K562 (cell line): ENCODE results near the gene PTPN14. TPM values are rescaled to one million over a fixed set of nuclear protein-coding genes. Genes with fewer than 3 reads are reported as not detected.

Experiments used
- ATAC-seq: fragments of 200-7000 bp; cut with Tn5 transposase; 3 replicates; pipeline ENCODE4 v1.9.1; 2020; ENCODE audit warnings: moderate library complexity
- BruUV-seq: library from RNA; stranded (reverse); fragments of 400-500 nt; replicated peaks from 2 replicates; lab custom pipeline; 2021; lab: Mats Ljungman, UMichigan
- CTCF ChIA-PET: fragments of 300-600 bp; formaldehyde crosslinking; extraction: SDS; loops from one replicate; lab custom pipeline; 2021; ENCODE audit warnings: low intra/inter-chr PET ratio; lab: Yijun Ruan, JAX
- POLR2A ChIA-PET: fragments of 300-600, 350-650 bp; sonication (Branson Sonifier 250); formaldehyde crosslinking; extraction: SDS; loops from one replicate; lab custom pipeline; 2021; ENCODE audit warnings: antibody characterized with exemption, inconsistent platforms; lab: Yijun Ruan, JAX
- DNase-seq, 4 experiments: peaks; one replicate each; pipeline versions ENCODE4 v3.0.0 to v3.0.0-alpha.2; 2011 to 2018; ENCODE audit warnings: low spot score in 3 of 4, mixed read lengths in 3 of 4; ENCODE audit errors: extremely low read depth in 1 of 4
- FAIRE-seq: peaks from 2 replicates; lab custom pipeline; 2011; peaks lifted over from hg19 to GRCh38; lab: Jason Lieb, UNC
- H2AFZ ChIP-seq: 2 replicates; pipeline ENCODE4 v1.6.0; 2011; ENCODE audit warnings: low read depth, low read length, control low read depth, inconsistent platforms
- H3K27ac ChIP-seq: fragments of 200-600 bp; 3 replicates; pipeline ENCODE4 v1.8.0; 2011; ENCODE audit warnings: low read depth, mild to moderate bottlenecking, control low read depth, inconsistent platforms, low read length, moderate library complexity, mixed read lengths; ENCODE audit errors: extremely low read depth
- H3K27me3 ChIP-seq, 2 experiments: fragments of 300-600 bp in 1 of 2; 2 replicates in 1 of 2; 3 replicates in 1 of 2; pipeline versions ENCODE4 v1.6.0 to v1.8.0; 2011; ENCODE audit warnings: inconsistent platforms in 2 of 2, low read length in 2 of 2, mild to moderate bottlenecking in 1 of 2, mixed read lengths in 1 of 2, moderate library complexity in 1 of 2; ENCODE audit not compliant: control insufficient read depth in 2 of 2, insufficient read depth in 2 of 2
- H3K36me3 ChIP-seq: fragments of 300-600 bp; 3 replicates; pipeline ENCODE4 v1.8.0; 2011; ENCODE audit warnings: mild to moderate bottlenecking, low read length, inconsistent platforms; ENCODE audit not compliant: control insufficient read depth, insufficient read depth
- H3K4me1 ChIP-seq, 2 experiments: fragments of 200-600 bp in 1 of 2; replicated peaks in 1 of 2; 2 replicates in 1 of 2; 3 replicates in 1 of 2; pipeline versions ENCODE4 v1.5.1 to v1.8.0; 2011; ENCODE audit warnings: inconsistent platforms in 2 of 2, low read length in 2 of 2, mild to moderate bottlenecking in 1 of 2, mixed read lengths in 1 of 2, moderate library complexity in 1 of 2; ENCODE audit not compliant: control insufficient read depth in 2 of 2, insufficient read depth in 2 of 2
- H3K4me2 ChIP-seq: 2 replicates; pipeline ENCODE4 v1.6.1; 2011; ENCODE audit warnings: low read length, control low read depth, inconsistent platforms, mixed read lengths; ENCODE audit not compliant: insufficient read depth
- H3K4me3 ChIP-seq: fragments of 200-600 bp; sonication (generic), shearing (Covaris generic); 2 replicates; pipeline ENCODE4 v1.5.1; 2016; ENCODE audit warnings: control low read depth, inconsistent platforms
- H3K79me2 ChIP-seq: fragments of 200-600 bp; 3 replicates; pipeline ENCODE4 v1.8.0; 2011; ENCODE audit warnings: low read length, inconsistent platforms; ENCODE audit not compliant: control insufficient read depth, insufficient read depth
- H3K9ac ChIP-seq, 2 experiments: 2 replicates each; pipeline versions ENCODE4 v1.6.0 to v1.6.1; 2011; ENCODE audit warnings: low read depth in 2 of 2, low read length in 2 of 2, control low read depth in 1 of 2, inconsistent platforms in 1 of 2, mild to moderate bottlenecking in 1 of 2, mixed read lengths in 1 of 2; ENCODE audit not compliant: insufficient read depth in 1 of 2
- H3K9me1 ChIP-seq: one replicate; pipeline ENCODE4 v1.6.0; 2011; ENCODE audit warnings: inconsistent platforms, mild to moderate bottlenecking, low read length, moderate library complexity; ENCODE audit not compliant: control insufficient read depth, insufficient read depth
- H3K9me3 ChIP-seq: replicated peaks from 2 replicates; pipeline ENCODE4 v1.5.1; 2011; ENCODE audit warnings: low read depth, low read length, inconsistent platforms; ENCODE audit not compliant: control insufficient read depth, insufficient read depth
- H4K20me1 ChIP-seq: replicated peaks from 2 replicates; pipeline ENCODE4 v1.6.1; 2011; ENCODE audit warnings: low read length, inconsistent platforms, mixed read lengths; ENCODE audit not compliant: control insufficient read depth, insufficient read depth
- ATF1 ChIP-seq, 2 experiments: fragments of 450-650 bp in 1 of 2; IDR thresholded peaks; 2 replicates each; pipeline ENCODE4 v1.6.1; 2016; ENCODE audit warnings: missing compliant biosample characterization in 1 of 2, missing genetic modification characterization in 1 of 2
- ATF7 ChIP-seq: fragments of 450-650 bp; IDR thresholded peaks from 2 replicates; pipeline ENCODE4 v1.7.1; 2014; ENCODE audit warnings: mild to moderate bottlenecking, moderate library complexity
- CBX5 ChIP-seq: IDR thresholded peaks from 2 replicates; pipeline ENCODE4 v1.6.1; 2014; ENCODE audit warnings: low read depth, borderline replicate concordance
- ELF4 ChIP-seq: fragments of 450-650 bp; formaldehyde crosslinking; IDR thresholded peaks from 2 replicates; pipeline ENCODE4 v1.4.0; 2022; ENCODE audit warnings: missing genetic modification characterization
- JUN ChIP-seq, 2 experiments: sonication (generic) in 1 of 2; formaldehyde crosslinking in 1 of 2; IDR thresholded peaks; 2 replicates each; pipeline versions ENCODE4 v1.6.1 to v1.8.0; 2012 to 2022; ENCODE audit warnings: borderline replicate concordance in 2 of 2, mild to moderate bottlenecking in 2 of 2, improper control_type of control experiment in 1 of 2, low read depth in 1 of 2, low read length in 1 of 2, missing genetic modification reagents in 1 of 2
- NFRKB ChIP-seq: fragments of 450-650 bp; IDR thresholded peaks from 2 replicates; pipeline ENCODE4 v1.6.1; 2016; ENCODE audit warnings: low read depth
- PHB2 ChIP-seq: fragments of 450-650 bp; IDR thresholded peaks from 2 replicates; pipeline ENCODE4 v1.6.1; 2017; ENCODE audit warnings: low read depth
- SMARCB1 ChIP-seq: IDR thresholded peaks from 2 replicates; pipeline ENCODE4 v1.6.1; 2011; ENCODE audit warnings: improper control_type of control experiment, low read depth; ENCODE audit not compliant: insufficient read length
- TEAD1 ChIP-seq, 2 experiments: fragments of 450-650 bp in 1 of 2; sonication (generic) in 1 of 2; formaldehyde crosslinking; IDR thresholded peaks; 2 replicates each; pipeline versions ENCODE4 v1.4.0 to v1.8.0; 2020 to 2022; ENCODE audit warnings: mild to moderate bottlenecking in 2 of 2, missing genetic modification reagents in 1 of 2
- ZNF212 ChIP-seq: fragments of 450-650 bp; formaldehyde crosslinking; IDR thresholded peaks from 2 replicates; pipeline ENCODE4 v1.4.0; 2020; ENCODE audit warnings: mild to moderate bottlenecking
- ZNF23 ChIP-seq: fragments of 250-450 bp; sonication (Bioruptor Pico); IDR thresholded peaks from 2 replicates; pipeline ENCODE4 v1.4.0; 2020; ENCODE audit warnings: mild to moderate bottlenecking
- ZNF551 ChIP-seq: fragments of 250-450 bp; sonication (Bioruptor Pico); IDR thresholded peaks from 2 replicates; pipeline ENCODE4 v1.5.0; 2021; ENCODE audit warnings: mild to moderate bottlenecking, moderate library complexity
- WGBS: fragments of 100-300 bp; shearing (Covaris generic); methylation state at CpG from one replicate; pipeline ENCODE4 v1.1.6; 2016; ENCODE audit warnings: low coverage, mixed read lengths; ENCODE audit not compliant: insufficient coverage; ENCODE audit errors: missing lambda C conversion rate; 5-methylcytosine and 5-hydroxymethylcytosine counted together
- in situ Hi-C: fragments of 300-500 bp; cut with MboI; formaldehyde crosslinking; loops from 4 replicates; pipeline ENCODE4 v1.15.0; 2018; ENCODE audit warnings: inconsistent platforms, mixed read lengths
- intact Hi-C: fragments of 100-400 bp; cut with micrococcal nuclease; formaldehyde crosslinking; loops from 2 replicates; pipeline ENCODE4 v1.14.2; 2022
- polyA plus RNA-seq, 8 experiments: library from polyadenylated mRNA; depleted of rRNA in 4 of 8; stranded (reverse) in 5 of 8; unstranded in 3 of 8; fragments of >200 nt; fragmentation: Nextera tagmentation in 2 of 8; fragmentation: Illumina TruSeq in 1 of 8; extraction: Ambion mirVana in 2 of 8; extraction: Trizol in 1 of 8; gene quantifications; 2 replicates each; pipeline versions ENCODE4 v1.2.1 to v1.2.3, GENCODE V29; 2011 to 2014; ENCODE audit warnings: inconsistent platforms in 1 of 8, missing spikeins in 1 of 8
- total RNA-seq, 7 experiments: library from RNA; depleted of rRNA in 6 of 7; stranded (reverse); fragments of >200 nt in 6 of 7; fragmentation: Illumina TruSeq in 2 of 7; extraction: Trizol in 2 of 7; gene quantifications; 2 replicates each; pipeline versions ENCODE4 v1.2.1 to v1.2.3, GENCODE V29; 2011 to 2021; ENCODE audit warnings: low replicate concordance in 1 of 7
- TF ChIP-seq, protein P1 (sequence below): fragments of 450-650 bp; IDR thresholded peaks from one replicate; pipeline ENCODE4 v1.6.1; 2018; ENCODE audit warnings: mild to moderate bottlenecking, moderate library complexity; ENCODE audit not compliant: partially characterized antibody

The PTPN14 gene
- total and polyA plus RNA-seq, 9 of the 15 experiments (the other 6 are each of a cell fraction or from before 2014, with no cell fraction given), result 0.01 to 0.29 (median 0.04) TPM; not detected in 6

DNA sequence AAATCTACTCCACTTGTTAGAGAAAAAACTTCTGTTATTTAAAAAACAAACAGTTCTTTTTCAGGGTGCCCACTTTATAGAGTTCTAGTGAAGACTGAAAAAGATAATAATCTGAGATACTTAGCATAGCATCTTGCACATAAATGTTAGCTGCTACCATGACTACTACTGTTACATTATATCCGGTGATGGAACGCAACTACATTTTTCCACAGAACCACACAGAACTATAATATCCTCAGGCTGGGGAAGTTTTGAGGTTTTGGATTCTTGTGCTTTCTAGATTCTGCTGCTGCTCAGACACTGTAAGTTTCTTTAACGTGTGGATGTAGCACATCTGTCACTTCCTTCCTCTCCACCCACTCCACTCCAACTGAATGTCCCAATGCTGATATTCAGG lies 110.3 kb downstream of the PTPN14 start:
- ATAC-seq (no peak), DNase-seq (no peak)
- no peaks in the 10 kb centered on the region for H3K36me3 ChIP-seq

GRCh38 chr1:214440219-214440965 lies 111.0 kb downstream of the PTPN14 start:
- H3K9me1 ChIP-seq, result no peaks in the 10 kb centered on the region
- peaks cover 4 to 8% of the 10 kb centered on the region in 2 experiments; a peak in 3 of 5 replicates for H3K27me3 ChIP-seq
- no peaks in the 10 kb centered on the region for H3K4me1 ChIP-seq
- POLR2A ChIA-PET, result no interaction called here
- H3K79me2 ChIP-seq, result no peaks in the 10 kb centered on the region
- H3K27ac ChIP-seq, result no peak overlapping the region
- H3K9me3 ChIP-seq, result no peaks in the 10 kb centered on the region
- DNase-seq, result no peak
- H2AFZ ChIP-seq, result no peak overlapping the region
- H3K4me3 ChIP-seq, result no peak overlapping the region
- CTCF ChIA-PET, result no interaction called here
- intact Hi-C loops (no loop called here), in situ Hi-C loops (no loop called here)
- no peak for FAIRE-seq
- H3K9ac ChIP-seq, result no peak overlapping the region
- BruUV-seq, result no TSS peak
- no peaks in the 10 kb centered on the region for H4K20me1 ChIP-seq
- ATAC-seq, result no peak
- H3K36me3 ChIP-seq, result no peaks in the 10 kb centered on the region
- H3K4me2 ChIP-seq, result no peak overlapping the region
- 5% methylated on average over 4 of the region's 4 CpGs for WGBS
- TF ChIP-seq ZNF212 (no peak), NFRKB (no peak), ZNF551 (CRISPR knock-in tag) (no peak), ATF1 (CRISPR knock-in tag; IDR thresholded peaks at IDR 0.05) (no peak), ATF1 (tag; IDR thresholded peaks at IDR 0.05) (no peak), CBX5 (no peak), PHB2 (no peak), JUN (IDR thresholded peaks at IDR 0.05; ENCODE audit: borderline replicate concordance, low read depth, low read length) (no peak), JUN (CRISPR knock-in tag; IDR thresholded peaks at IDR 0.05; ENCODE audit: borderline replicate concordance) (no peak)
- TF ChIP-seq, protein P1, sequence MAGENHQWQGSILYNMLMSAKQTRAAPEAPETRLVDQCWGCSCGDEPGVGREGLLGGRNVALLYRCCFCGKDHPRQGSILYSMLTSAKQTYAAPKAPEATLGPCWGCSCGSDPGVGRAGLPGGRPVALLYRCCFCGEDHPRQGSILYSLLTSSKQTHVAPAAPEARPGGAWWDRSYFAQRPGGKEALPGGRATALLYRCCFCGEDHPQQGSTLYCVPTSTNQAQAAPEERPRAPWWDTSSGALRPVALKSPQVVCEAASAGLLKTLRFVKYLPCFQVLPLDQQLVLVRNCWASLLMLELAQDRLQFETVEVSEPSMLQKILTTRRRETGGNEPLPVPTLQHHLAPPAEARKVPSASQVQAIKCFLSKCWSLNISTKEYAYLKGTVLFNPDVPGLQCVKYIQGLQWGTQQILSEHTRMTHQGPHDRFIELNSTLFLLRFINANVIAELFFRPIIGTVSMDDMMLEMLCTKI, result no peak

More for the DNA sequence above, 110.3 kb downstream of the PTPN14 start:
- CTCF ChIA-PET, result no interaction called here
- no TSS peak for BruUV-seq
- Histone ChIP-seq H3K4me3 (no peak overlapping the region), H2AFZ (no peak overlapping the region), H3K27me3 (peaks cover 4 to 8% of the 10 kb centered on the region in 2 experiments; a peak in 3 of 5 replicates), H3K79me2 (no peaks in the 10 kb centered on the region), H3K9me1 (no peaks in the 10 kb centered on the region), H3K27ac (no peak overlapping the region), H3K4me1 (no peaks in the 10 kb centered on the region), H3K4me2 (no peak overlapping the region), H3K9ac (no peak overlapping the region)
- FAIRE-seq, result no peak
- POLR2A ChIA-PET, result no interaction called here
- intact Hi-C loops, result no loop called here
- TF ChIP-seq ATF7 (no peak), TEAD1 (CRISPR knock-in tag; IDR thresholded peaks at IDR 0.05) (no peak), ZNF23 (CRISPR knock-in tag) (no peak), ELF4 (CRISPR knock-in tag) (no peak), SMARCB1 (no peak)
- TF ChIP-seq, all 486 proteins: peak for 0
- in situ Hi-C loops, result no loop called here
- Histone ChIP-seq H3K9me3 (no peaks in the 10 kb centered on the region), H4K20me1 (no peaks in the 10 kb centered on the region)
- WGBS, result 18% methylated on average over 3 of the region's 3 CpGs
